ENCODE measurements around the gene INTS6. TPM values are rescaled to one million over a fixed set of nuclear protein-coding genes. Genes with fewer than 3 reads are reported as not detected.

Gene INTS6
- total and polyA plus RNA-seq, 2 of the 4 experiments (the other 2 are of a cell fraction), result 12.9 to 42.3 TPM

- Histone ChIP-seq H2BK5ac (ENCODE audit: low read depth, low read length, poor library complexity, severe bottlenecking) (no peak overlapping the region), H4K5ac (ENCODE audit: low read depth, low read length) (no peak overlapping the region), H3K56ac (ENCODE audit: extremely low read depth, insufficient read depth, low read length) (no peak overlapping the region), H3K4me1 (ENCODE audit: control insufficient read depth, insufficient read depth, low read length) (peaks cover 3% of the 10 kb centered on the region), H3K79me1 (ENCODE audit: low read depth in 1 of 2, low read length in 2 of 2) (peaks cover 16 to 62% of the 10 kb centered on the region in 2 experiments), H2AK9ac (replicated peaks; ENCODE audit: low read depth, low read length, poor library complexity) (no peak overlapping the region), H3K9ac (ENCODE audit: low read depth, low read length) (no peak overlapping the region), H3K23ac (ENCODE audit: low read depth, low read length) (no peak overlapping the region), H3K4me3 (ENCODE audit: insufficient read depth, low read depth, low read length) (no peak overlapping the region), H3K36me3 (ENCODE audit: control insufficient read depth, insufficient read depth, low read length) (peaks cover 2% of the 10 kb centered on the region; the same call in 1 of the 2 replicates), H2BK20ac (ENCODE audit: low read depth, low read length) (no peak overlapping the region), H3K4ac (ENCODE audit: low read depth, low read length) (no peak overlapping the region), H4K91ac (ENCODE audit: insufficient read depth, low read depth, low read length) (no peak overlapping the region), H3K18ac (ENCODE audit: low read depth, low read length) (no peak overlapping the region), H3K9me3 (ENCODE audit: control insufficient read depth, insufficient read depth, low read length) (no peaks in the 10 kb centered on the region), H3K27me3 (ENCODE audit: control insufficient read depth, insufficient read depth, low read length) (no peaks in the 10 kb centered on the region), H3K4me2 (ENCODE audit: low read depth, low read length) (no peak overlapping the region), H2AFZ (replicated peaks; ENCODE audit: low read length, poor library complexity) (no peak overlapping the region), H3K27ac (ENCODE audit: insufficient read depth, low read length) (no peak overlapping the region), H4K20me1 (ENCODE audit: insufficient read depth, low read length) (peaks cover 33% of the 10 kb centered on the region), H3K14ac (replicated peaks; ENCODE audit: low read depth, low read length) (no peak overlapping the region), H4K8ac (ENCODE audit: low read depth in 2 of 2, low read length in 2 of 2) (no peak overlapping the region), H2BK15ac (ENCODE audit: low read depth, low read length) (no peak overlapping the region), H3K9me1 (ENCODE audit: insufficient read depth, low read length) (peaks cover 7% of the 10 kb centered on the region), H2AK5ac (ENCODE audit: low read depth, low read length) (no peak overlapping the region), H2BK120ac (ENCODE audit: low read depth, low read length) (no peak overlapping the region)
- POLR2A ChIA-PET (ENCODE audit: unreplicated experiment), result no interaction called here
- intact Hi-C loops (cut with micrococcal nuclease), result no loop called here
- dilution Hi-C loops (cut with HindIII; ENCODE audit: low sequenced_read_pairs, unreplicated experiment), result no loop called here
- in situ Hi-C loops (cut with MboI; ENCODE audit: low sequenced_read_pairs), result no loop called here
- CTCF ChIA-PET, result no interaction called here
- no TSS peak for BruUV-seq (replicated peaks)
- no peak for ATAC-seq (ENCODE audit: low read depth)
- no peak for TF ChIP-seq NFE2L2 (IDR thresholded peaks at IDR 0.05; ENCODE audit: low read depth, low read length)
- no peak for TF ChIP-seq SMC3 (IDR thresholded peaks at IDR 0.05; ENCODE audit: low read depth, low read length)
- TF ChIP-seq ELK1 (IDR thresholded peaks at IDR 0.05; ENCODE audit: borderline replicate concordance, low read depth, low read length), result no peak
- TF ChIP-seq RCOR1 (IDR thresholded peaks at IDR 0.05; ENCODE audit: insufficient replicate concordance, low read length), result no peak
- no peak for TF ChIP-seq POLR2A (IDR thresholded peaks at IDR 0.05; ENCODE audit: low read depth, low read length)
- TF ChIP-seq CEBPB (IDR thresholded peaks at IDR 0.05; ENCODE audit: low read depth, low read length), result no peak
- no peak for TF ChIP-seq CHD1 (IDR thresholded peaks at IDR 0.05; ENCODE audit: low read depth, low read length)
- TF ChIP-seq USF2 (IDR thresholded peaks at IDR 0.05; ENCODE audit: low read depth, low read length), result no peak
- TF ChIP-seq MAZ (IDR thresholded peaks at IDR 0.05; ENCODE audit: borderline replicate concordance, low read depth, low read length), result no peak
- no peak for TF ChIP-seq FOS (IDR thresholded peaks at IDR 0.05; ENCODE audit: low read depth, low read length)
- TF ChIP-seq MXI1 (IDR thresholded peaks at IDR 0.05; ENCODE audit: borderline replicate concordance, low read depth, low read length), result no peak
- no peak for TF ChIP-seq CTCF (conservative IDR thresholded peaks at IDR 0.05; ENCODE audit: low read depth, low read length)
- no peak for TF ChIP-seq RFX5 (IDR thresholded peaks at IDR 0.05; ENCODE audit: low read depth, low read length)
- TF ChIP-seq RAD21 (IDR thresholded peaks at IDR 0.05; ENCODE audit: low read length), result no peak
- no peak for TF ChIP-seq MAFK (IDR thresholded peaks at IDR 0.05; ENCODE audit: low read depth, low read length)
- DNase-seq, result no peak
Measured at GRCh38 chr13:51394724-51395123, 58.1 kb downstream of the INTS6 start.
